GM12875 (cell line): ENCODE results near the gene MARCHF11.

ENCODE experiments used
- H3K4me3 ChIP-seq: one replicate; pipeline ENCODE4 v1.5.1; 2011; ENCODE audit warnings: low read depth, low read length, control low read depth
- CTCF ChIP-seq: IDR thresholded peaks from 2 replicates; pipeline ENCODE4 v1.5.1; 2011; ENCODE audit warnings: low read depth, mild to moderate bottlenecking, control low read depth, inconsistent platforms, low read length, moderate library complexity, borderline replicate concordance; ENCODE audit not compliant: insufficient read depth

Gene MARCHF11

DNA sequence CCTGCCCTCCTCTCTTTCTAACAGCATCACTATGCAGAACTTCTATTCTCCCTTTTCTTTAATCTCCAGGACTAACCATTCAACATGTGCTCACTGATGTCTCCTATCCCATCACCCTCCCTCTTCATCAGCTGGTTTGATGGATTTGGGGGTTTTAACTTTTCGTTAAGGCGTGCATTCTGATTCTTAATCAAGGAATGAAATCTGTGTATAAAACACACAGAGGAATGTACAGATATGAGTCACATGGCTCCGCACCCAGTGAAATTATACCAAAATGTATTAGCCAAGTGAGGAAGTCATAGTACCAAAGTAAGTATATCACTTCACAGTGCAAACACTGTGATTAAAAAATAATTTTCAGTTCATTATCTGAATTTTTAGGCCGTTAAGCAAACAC, 35.2 kb downstream of the MARCHF11 start:
- no peak for TF ChIP-seq CTCF
- H3K4me3 ChIP-seq = no peak overlapping the region

DNA sequence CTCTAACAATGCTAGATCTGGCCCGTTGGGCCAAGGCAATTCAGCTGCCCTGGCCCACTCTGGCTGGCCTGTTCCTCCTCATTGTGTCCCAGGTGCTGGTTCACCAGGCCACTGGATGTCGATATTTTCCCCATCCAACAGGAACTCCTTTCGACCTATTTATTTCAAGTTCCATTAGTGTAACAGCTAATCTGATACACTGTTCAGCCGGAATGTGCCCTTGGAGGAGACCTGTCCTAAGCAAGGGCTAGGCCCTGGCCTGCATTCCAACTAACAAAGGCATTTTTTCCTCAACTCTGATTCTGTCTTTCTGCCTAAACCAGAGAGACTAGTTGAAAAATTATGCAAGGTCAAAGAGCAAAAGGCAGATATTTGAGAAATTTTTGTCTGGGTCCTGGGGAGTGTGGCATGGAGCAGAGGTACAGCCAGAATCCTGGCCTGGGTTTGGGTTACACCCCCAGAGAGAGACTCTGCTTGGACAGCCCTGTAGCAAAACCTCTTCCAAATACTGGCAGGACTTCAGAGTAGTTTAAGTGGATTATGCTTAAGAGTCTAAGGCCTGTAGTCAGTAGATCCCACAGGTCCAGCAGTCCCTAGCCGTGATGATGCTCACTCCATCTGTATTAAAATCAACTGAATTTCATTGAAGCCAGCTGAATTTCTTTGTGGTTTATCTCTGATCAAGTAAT, 36.1 kb downstream of the MARCHF11 start:
- no peak overlapping the region for H3K4me3 ChIP-seq
- no peak for TF ChIP-seq CTCF

- TF ChIP-seq CTCF = no peak
- H3K4me3 ChIP-seq = no peak overlapping the region
Measured at GRCh38 chr5:16140944-16141343, 38.6 kb downstream of the MARCHF11 start.

DNA sequence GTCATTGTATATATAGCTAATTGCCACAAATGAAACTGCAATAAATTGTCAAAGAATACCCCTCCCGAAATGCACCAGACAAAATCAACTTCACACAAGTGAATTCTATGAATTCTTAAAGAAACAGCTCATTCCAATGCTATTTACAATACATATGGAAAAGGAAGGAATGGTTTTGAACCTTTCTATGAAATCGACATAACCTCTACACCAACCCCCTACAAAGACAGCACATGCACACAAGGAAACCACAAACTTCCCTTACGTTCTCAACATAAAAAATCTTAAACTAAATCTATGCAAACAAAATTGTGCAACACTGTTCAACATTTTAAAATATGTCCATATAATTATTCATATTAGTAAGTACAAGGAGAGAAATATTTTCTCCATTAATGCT, 39.2 kb downstream of the MARCHF11 start:
- no peak for TF ChIP-seq CTCF
- no peak overlapping the region for H3K4me3 ChIP-seq

DNA sequence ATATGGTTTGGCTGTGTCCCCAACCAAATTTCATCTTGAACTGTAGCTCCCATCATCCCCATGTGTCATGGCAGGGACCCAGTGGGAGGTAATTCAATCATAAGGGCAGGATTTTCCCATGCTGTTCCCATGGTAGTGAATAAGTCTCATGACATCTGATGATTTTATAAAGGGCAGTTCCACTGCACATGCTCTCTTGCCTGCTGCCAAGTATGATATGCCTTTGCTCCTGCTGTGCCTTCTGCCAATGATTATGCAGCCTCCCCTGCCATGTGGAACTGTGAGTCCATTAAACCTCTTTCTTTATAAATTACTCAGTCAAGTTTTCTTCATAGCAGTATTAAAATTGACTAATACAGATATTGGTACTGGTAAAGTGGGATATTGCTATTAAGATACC, 42.4 kb downstream of the MARCHF11 start:
- no peak for TF ChIP-seq CTCF
- H3K4me3 ChIP-seq = no peak overlapping the region

GRCh38 chr5:16135506-16135905, 44.1 kb downstream of the MARCHF11 start:
- TF ChIP-seq CTCF = no peak
- H3K4me3 ChIP-seq = no peak overlapping the region

- no peak for TF ChIP-seq CTCF
- no peak overlapping the region for H3K4me3 ChIP-seq
Measured at GRCh38 chr5:16135003-16135402, 44.6 kb downstream of the MARCHF11 start.
